HEK293T (cell line): Measurements from ENCODE around the gene DNAH9.

Experiments
- FOXM1 ChIP-seq: fragments of 450-650 bp; IDR thresholded peaks from 2 replicates; pipeline ENCODE4 v1.6.1; 2017; ENCODE audit warnings: mild to moderate bottlenecking, borderline replicate concordance
- NFRKB ChIP-seq: fragments of 450-650 bp; IDR thresholded peaks from 2 replicates; pipeline ENCODE4 v1.6.1; 2016; ENCODE audit warnings: mild to moderate bottlenecking, moderate library complexity
- SP1 ChIP-seq: fragments of 450-650 bp; IDR thresholded peaks from 2 replicates; pipeline ENCODE4 v1.6.1; 2017
- ZNF384 ChIP-seq: fragments of 450-650 bp; IDR thresholded peaks from 2 replicates; pipeline ENCODE4 v1.6.1; 2016
- TF ChIP-seq, protein P1 (sequence below): fragments of 450-650 bp; IDR thresholded peaks from 2 replicates; pipeline ENCODE4 v1.6.1; 2016

DNA sequence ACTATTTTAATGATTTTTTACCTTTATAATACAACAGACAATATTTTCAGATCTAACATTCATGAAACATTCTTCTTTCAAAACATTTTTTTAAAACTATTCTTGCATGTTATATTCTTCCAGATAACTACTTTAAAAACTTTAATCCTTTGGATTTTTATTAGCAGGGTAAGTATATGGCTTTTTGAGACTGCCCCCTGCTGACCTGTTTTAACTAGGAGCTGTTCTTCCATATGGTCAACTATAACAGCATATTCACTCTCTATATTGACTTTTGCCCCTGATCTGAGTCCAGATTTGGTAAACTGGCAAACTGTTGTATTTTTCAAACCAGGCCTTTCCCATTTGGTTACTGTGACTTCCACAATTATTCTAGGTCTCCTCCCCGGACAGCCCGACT lies 382.5 kb downstream of the DNAH9 start:
- TF ChIP-seq SP1, result no peak
- no peak for TF ChIP-seq FOXM1
- TF ChIP-seq ZNF384, result no peak
- TF ChIP-seq, protein P1, sequence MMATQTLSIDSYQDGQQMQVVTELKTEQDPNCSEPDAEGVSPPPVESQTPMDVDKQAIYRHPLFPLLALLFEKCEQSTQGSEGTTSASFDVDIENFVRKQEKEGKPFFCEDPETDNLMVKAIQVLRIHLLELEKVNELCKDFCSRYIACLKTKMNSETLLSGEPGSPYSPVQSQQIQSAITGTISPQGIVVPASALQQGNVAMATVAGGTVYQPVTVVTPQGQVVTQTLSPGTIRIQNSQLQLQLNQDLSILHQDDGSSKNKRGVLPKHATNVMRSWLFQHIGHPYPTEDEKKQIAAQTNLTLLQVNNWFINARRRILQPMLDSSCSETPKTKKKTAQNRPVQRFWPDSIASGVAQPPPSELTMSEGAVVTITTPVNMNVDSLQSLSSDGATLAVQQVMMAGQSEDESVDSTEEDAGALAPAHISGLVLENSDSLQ, result no peak
- TF ChIP-seq NFRKB, result no peak
